Measurements from ENCODE around the gene ELMO1.

ELMO1 gene

GRCh38 chr7:37430640-37431039 is 18.0 kb downstream of the ELMO1 start:
- DNase-seq (ENCODE audit: low read depth): no peak

- DNase-seq (ENCODE audit: low read depth): no peak
Observed at GRCh38 chr7:37430171-37430570, 18.5 kb downstream of the ELMO1 start.

- DNase-seq (ENCODE audit: low read depth): no peak
Observed at GRCh38 chr7:37429435-37429791, 19.3 kb downstream of the ELMO1 start.

- DNase-seq (ENCODE audit: low read depth): no peak
Observed at GRCh38 chr7:37428681-37429434, 19.8 kb downstream of the ELMO1 start.

- no peak for DNase-seq (ENCODE audit: low read depth)
Observed at GRCh38 chr7:37427276-37427940, 21.3 kb downstream of the ELMO1 start.

GRCh38 chr7:37425498-37425897 is 23.2 kb downstream of the ELMO1 start:
- DNase-seq (ENCODE audit: low read depth): no peak

GRCh38 chr7:37424995-37425394 is 23.7 kb downstream of the ELMO1 start:
- DNase-seq (ENCODE audit: low read depth): no peak

GRCh38 chr7:37424521-37424920 is 24.1 kb downstream of the ELMO1 start:
- DNase-seq (ENCODE audit: low read depth): no peak

GRCh38 chr7:37421861-37422500 is 26.7 kb downstream of the ELMO1 start:
- no peak for DNase-seq (ENCODE audit: low read depth)

- DNase-seq (ENCODE audit: low read depth): no peak
Observed at GRCh38 chr7:37420946-37421695, 27.5 kb downstream of the ELMO1 start.

- DNase-seq (ENCODE audit: low read depth): no peak
Observed at GRCh38 chr7:37419496-37419895, 29.2 kb downstream of the ELMO1 start.

GRCh38 chr7:37418381-37418780 is 30.3 kb downstream of the ELMO1 start:
- no peak for DNase-seq (ENCODE audit: low read depth)

GRCh38 chr7:37417107-37417474 is 31.6 kb downstream of the ELMO1 start:
- DNase-seq (ENCODE audit: low read depth): no peak

GRCh38 chr7:37416378-37417106 is 32.1 kb downstream of the ELMO1 start:
- DNase-seq (ENCODE audit: low read depth): no peak

GRCh38 chr7:37415629-37416028 is 33.0 kb downstream of the ELMO1 start:
- no peak for DNase-seq (ENCODE audit: low read depth)

- no peak for DNase-seq (ENCODE audit: low read depth)
Observed at GRCh38 chr7:37414352-37414983, 34.2 kb downstream of the ELMO1 start.

- peak; percentile 23 for DNase-seq (ENCODE audit: low read depth)
Observed at GRCh38 chr7:37411444-37412034, 37.1 kb downstream of the ELMO1 start.

GRCh38 chr7:37410305-37411229 is 38.1 kb downstream of the ELMO1 start:
- DNase-seq (ENCODE audit: low read depth): no peak

- no peak for DNase-seq (ENCODE audit: low read depth)
Observed at GRCh38 chr7:37409461-37409860, 39.2 kb downstream of the ELMO1 start.

Data from stimulated activated CD8-positive, alpha-beta memory T cell treated with anti-CD3 and anti-CD28 coated beads, Interleukin-4, amount 100 ng/mL, for 24 hours (primary cell).